HG03442 (cell line): ENCODE measurements around the gene TAF3.

Source experiments
- ATAC-seq: cut with Tn5 transposase; IDR thresholded peaks from one replicate; pipeline ENCODE4 v1.9.1; 2021; ENCODE audit warnings: mild to moderate bottlenecking, moderate library complexity; ENCODE audit not compliant: unreplicated experiment

The TAF3 gene

GRCh38 chr10:7876541-7877127 is 58.3 kb downstream of the TAF3 start:
- ATAC-seq = no peak

- ATAC-seq = no peak
Observed at GRCh38 chr10:7881119-7881518, 62.8 kb downstream of the TAF3 start.

GRCh38 chr10:7886056-7886455 is 67.8 kb downstream of the TAF3 start:
- no peak for ATAC-seq

GRCh38 chr10:7887174-7887816 is 69.0 kb downstream of the TAF3 start:
- ATAC-seq = no peak

- ATAC-seq = peak; percentile 77
Observed at GRCh38 chr10:7889947-7890542, 71.7 kb downstream of the TAF3 start.

- ATAC-seq = no peak
Observed at GRCh38 chr10:7890781-7891180, 72.5 kb downstream of the TAF3 start.

- ATAC-seq = no peak
Observed at GRCh38 chr10:7891634-7892033, 73.3 kb downstream of the TAF3 start.

GRCh38 chr10:7892146-7892545 is 73.8 kb downstream of the TAF3 start:
- no peak for ATAC-seq

GRCh38 chr10:7895699-7896090 is 77.4 kb downstream of the TAF3 start:
- no peak for ATAC-seq

GRCh38 chr10:7896297-7896696 is 78.0 kb downstream of the TAF3 start:
- no peak for ATAC-seq

- ATAC-seq = no peak
Observed at GRCh38 chr10:7901256-7901655, 83.0 kb downstream of the TAF3 start.

GRCh38 chr10:7902413-7902812 is 84.1 kb downstream of the TAF3 start:
- ATAC-seq = no peak

GRCh38 chr10:7903851-7904250 is 85.5 kb downstream of the TAF3 start:
- no peak for ATAC-seq

- no peak for ATAC-seq
Observed at GRCh38 chr10:7906128-7906527, 87.8 kb downstream of the TAF3 start.

GRCh38 chr10:7908541-7909210 is 90.4 kb downstream of the TAF3 start:
- no peak for ATAC-seq

- no peak for ATAC-seq
Observed at GRCh38 chr10:7913126-7913872, 95.0 kb downstream of the TAF3 start.

GRCh38 chr10:7915923-7916536 is 97.7 kb downstream of the TAF3 start:
- ATAC-seq = no peak

GRCh38 chr10:7917736-7918135 is 99.4 kb downstream of the TAF3 start:
- no peak for ATAC-seq

- ATAC-seq = no peak
Observed at GRCh38 chr10:7922707-7923106, 104.4 kb downstream of the TAF3 start.

GRCh38 chr10:7928536-7928935 is 110.2 kb downstream of the TAF3 start:
- ATAC-seq = no peak
